Brain microvascular endothelial cell (primary cell): ENCODE measurements around the gene PCED1B.

Experiments
- DNase-seq: peaks from one replicate; pipeline ENCODE4 v3.0.0-alpha.2; 2020
- H3K27ac ChIP-seq: fragments of 250-450 bp; sonication (Bioruptor Pico); 2 replicates; pipeline ENCODE4 v1.5.1; 2020; ENCODE audit warnings: mild to moderate bottlenecking, moderate library complexity
- H3K27me3 ChIP-seq: fragments of 250-450 bp; sonication (Bioruptor Pico); replicated peaks from 2 replicates; pipeline ENCODE4 v1.5.1; 2020; ENCODE audit warnings: mild to moderate bottlenecking
- H3K36me3 ChIP-seq: fragments of 250-450 bp; sonication (Bioruptor Pico); replicated peaks from 2 replicates; pipeline ENCODE4 v1.5.1; 2020; ENCODE audit warnings: mild to moderate bottlenecking
- H3K4me3 ChIP-seq: 2 replicates; pipeline ENCODE4 v1.5.1; 2011; ENCODE audit warnings: low read depth, mild to moderate bottlenecking, control low read depth, low read length, moderate library complexity
- in situ Hi-C: cut with HindIII; loops from 2 replicates; pipeline ENCODE4 v1.10.0; 2017; ENCODE audit warnings: low sequenced_read_pairs, low pct_ligation_motif_present
- TF ChIP-seq, protein P1 (sequence below): IDR thresholded peaks from 2 replicates; pipeline ENCODE4 v1.5.1; 2011; ENCODE audit warnings: low read depth, mild to moderate bottlenecking, moderate library complexity, low read length, control low read depth, inconsistent platforms; ENCODE audit errors: missing control alignments

The PCED1B gene

DNA sequence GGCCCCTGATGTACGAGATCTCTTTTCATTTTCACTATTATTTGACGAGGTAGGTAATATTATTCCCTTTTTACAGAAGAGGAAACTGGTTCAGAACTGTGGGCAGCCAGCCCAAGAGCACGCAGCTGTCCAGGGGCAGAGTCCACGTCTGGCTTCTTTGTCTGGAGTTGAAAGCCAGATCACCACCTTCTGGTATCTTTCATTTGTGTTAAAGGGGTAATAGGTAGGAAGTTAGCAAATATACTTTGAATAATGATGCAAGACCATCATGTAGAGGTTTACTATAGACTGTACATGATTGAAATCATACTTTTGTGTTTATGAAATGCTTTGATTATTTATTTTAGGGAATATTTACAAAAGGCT is 144.4 kb downstream of the PCED1B start:
- Histone ChIP-seq H3K4me3 (no peak overlapping the region), H3K27me3 (no peaks in the 10 kb centered on the region), H3K36me3 (no peaks in the 10 kb centered on the region), H3K27ac (no peak overlapping the region)
- TF ChIP-seq, protein P1, sequence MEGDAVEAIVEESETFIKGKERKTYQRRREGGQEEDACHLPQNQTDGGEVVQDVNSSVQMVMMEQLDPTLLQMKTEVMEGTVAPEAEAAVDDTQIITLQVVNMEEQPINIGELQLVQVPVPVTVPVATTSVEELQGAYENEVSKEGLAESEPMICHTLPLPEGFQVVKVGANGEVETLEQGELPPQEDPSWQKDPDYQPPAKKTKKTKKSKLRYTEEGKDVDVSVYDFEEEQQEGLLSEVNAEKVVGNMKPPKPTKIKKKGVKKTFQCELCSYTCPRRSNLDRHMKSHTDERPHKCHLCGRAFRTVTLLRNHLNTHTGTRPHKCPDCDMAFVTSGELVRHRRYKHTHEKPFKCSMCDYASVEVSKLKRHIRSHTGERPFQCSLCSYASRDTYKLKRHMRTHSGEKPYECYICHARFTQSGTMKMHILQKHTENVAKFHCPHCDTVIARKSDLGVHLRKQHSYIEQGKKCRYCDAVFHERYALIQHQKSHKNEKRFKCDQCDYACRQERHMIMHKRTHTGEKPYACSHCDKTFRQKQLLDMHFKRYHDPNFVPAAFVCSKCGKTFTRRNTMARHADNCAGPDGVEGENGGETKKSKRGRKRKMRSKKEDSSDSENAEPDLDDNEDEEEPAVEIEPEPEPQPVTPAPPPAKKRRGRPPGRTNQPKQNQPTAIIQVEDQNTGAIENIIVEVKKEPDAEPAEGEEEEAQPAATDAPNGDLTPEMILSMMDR: no peak
- in situ Hi-C loops: no loop called here
- no peak for DNase-seq

DNA sequence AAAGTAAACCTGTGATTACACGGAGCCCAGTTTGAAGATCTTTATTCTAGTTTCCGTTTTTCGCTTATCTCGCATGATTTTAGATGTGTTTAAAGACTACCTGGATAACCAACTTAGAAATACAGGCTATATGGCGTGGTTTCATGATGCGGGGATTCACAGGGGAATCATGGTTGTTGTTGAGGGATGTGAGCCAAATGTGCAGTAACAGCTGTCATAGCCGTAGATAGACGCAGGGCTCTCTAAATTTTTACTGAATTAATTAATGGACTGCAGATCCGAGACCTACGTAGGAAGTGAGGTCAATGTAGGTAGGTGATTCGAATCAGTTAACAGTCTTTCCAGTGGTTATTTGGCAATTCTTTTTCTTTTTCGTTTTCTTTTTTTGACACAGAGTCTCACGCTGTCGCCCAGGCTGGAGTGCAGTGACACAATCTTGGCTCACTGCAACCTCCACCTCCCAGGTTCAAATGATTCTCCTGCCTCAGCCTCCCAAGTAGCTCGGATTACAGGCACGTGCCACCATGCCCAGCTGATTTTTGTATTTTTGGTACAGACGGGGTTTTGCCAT is 145.2 kb downstream of the PCED1B start:
- H3K27ac ChIP-seq: no peak overlapping the region
- no peaks in the 10 kb centered on the region for H3K36me3 ChIP-seq
- no peaks in the 10 kb centered on the region for H3K27me3 ChIP-seq
- no peak for DNase-seq
- TF ChIP-seq, protein P1: no peak
- in situ Hi-C loops: no loop called here
- H3K4me3 ChIP-seq: no peak overlapping the region

DNA sequence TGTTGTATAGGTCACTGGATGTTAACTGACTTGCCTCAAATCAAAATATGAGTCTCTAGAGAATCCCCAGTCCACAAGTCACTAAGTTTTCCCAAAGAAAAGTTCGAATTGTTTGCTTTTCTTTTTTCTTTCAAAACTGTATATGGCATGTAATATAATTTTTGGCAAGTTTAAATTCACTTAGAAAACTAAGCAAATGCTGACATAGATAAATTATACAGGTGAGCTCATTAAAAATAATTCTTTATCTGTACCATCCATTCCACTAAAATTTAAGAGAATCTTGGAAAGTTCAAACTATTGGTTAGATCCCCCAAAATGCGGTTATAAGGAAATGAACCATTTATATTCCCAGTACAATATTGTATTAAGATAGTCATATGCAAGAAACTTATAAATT is 145.9 kb downstream of the PCED1B start:
- in situ Hi-C loops: no loop called here
- H3K27ac ChIP-seq: no peak overlapping the region
- no peaks in the 10 kb centered on the region for H3K36me3 ChIP-seq
- H3K4me3 ChIP-seq: no peak overlapping the region
- no peaks in the 10 kb centered on the region for H3K27me3 ChIP-seq
- DNase-seq: no peak
- TF ChIP-seq, protein P1: no peak

GRCh38 chr12:47226199-47226598 is 146.8 kb downstream of the PCED1B start:
- TF ChIP-seq, protein P1: no peak
- Histone ChIP-seq H3K27ac (no peak overlapping the region), H3K36me3 (no peaks in the 10 kb centered on the region), H3K27me3 (no peaks in the 10 kb centered on the region), H3K4me3 (no peak overlapping the region)
- no peak for DNase-seq
- in situ Hi-C loops: no loop called here

DNA sequence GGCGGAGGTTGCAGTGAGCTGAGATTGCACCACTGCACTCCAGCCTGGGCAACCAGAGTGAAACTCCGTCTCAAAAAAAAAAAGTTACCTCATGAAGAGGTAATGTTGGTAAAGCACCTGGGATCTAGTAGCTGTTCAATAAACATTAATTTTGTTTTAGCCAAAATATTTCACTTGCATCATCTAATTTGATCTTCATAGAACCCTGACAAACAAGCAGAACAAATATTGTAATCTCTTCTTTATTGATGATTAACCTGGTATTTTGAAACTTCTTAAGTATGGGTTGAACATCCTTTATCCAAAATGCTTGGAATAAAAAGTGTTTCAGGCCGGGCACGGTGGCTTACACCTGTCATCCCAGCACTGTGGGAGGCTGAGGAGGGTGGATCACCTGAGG is 149.4 kb downstream of the PCED1B start:
- Histone ChIP-seq H3K4me3 (no peak overlapping the region), H3K36me3 (no peaks in the 10 kb centered on the region), H3K27ac (no peak overlapping the region), H3K27me3 (no peaks in the 10 kb centered on the region)
- in situ Hi-C loops: no loop called here
- no peak for DNase-seq
- TF ChIP-seq, protein P1: no peak

GRCh38 chr12:47231456-47231855 is 152.0 kb downstream of the PCED1B start:
- Histone ChIP-seq H3K36me3 (no peaks in the 10 kb centered on the region), H3K27ac (no peak overlapping the region), H3K4me3 (no peak overlapping the region), H3K27me3 (no peaks in the 10 kb centered on the region)
- in situ Hi-C loops: no loop called here
- TF ChIP-seq, protein P1: no peak
- no peak for DNase-seq
